ENCODE results near the gene NAT9. TPM values are rescaled to one million over a fixed set of nuclear protein-coding genes. Genes with fewer than 3 reads are reported as not detected.
A peak's percentile ranks its signal among the peaks of the same experiment; 100 is the strongest.

Gene NAT9
- total and polyA plus RNA-seq, 10 donors, result 25.6 to 48.4 (median 38.5) TPM

- TF ChIP-seq CTCF (IDR thresholded peaks at IDR 0.05 in 8 of 11, conservative IDR thresholded peaks at IDR 0.05 in 3 of 11) (no peak), POLR2A (IDR thresholded peaks at IDR 0.05) (no peak), POLR2AphosphoS5 (IDR thresholded peaks at IDR 0.05) (no peak)
- H3K27me3 ChIP-seq (replicated peaks in 1 of 7), result no peaks in the 10 kb centered on the region
- intact Hi-C loops (cut with DNase I; ENCODE audit: low total_unique reads), result loop anchor here (5.0 kb wide), 1 partner anchor 40 kb away; no protein-coding TSS in a partner anchor
- WGBS, 5 donors, result 93 to 99% (median 96%) methylated on average over 5 of the region's 5 CpGs
- H3K27ac ChIP-seq, result no peak overlapping the region
- DNase-seq, result no peak
- H3K4me1 ChIP-seq, result peaks cover 17 to 82% (median 45%) of the 10 kb centered on the region in 6 donors
- peaks cover 0 to 27% (median 0%) of the 10 kb centered on the region in 6 donors for H3K36me3 ChIP-seq
- H3K4me3 ChIP-seq, result no peak overlapping the region
- no peaks in the 10 kb centered on the region for H3K9me3 ChIP-seq
Measured at GRCh38 chr17:74782571-74782970, 6.4 kb upstream of the NAT9 start.

GRCh38 chr17:74780443-74781238 lies 4.5 kb upstream of the NAT9 start:
- Histone ChIP-seq H3K4me3 (peak overlapping the region in 1 of 8 donors; percentile 50), H3K36me3 (peaks cover 0 to 18% (median 0%) of the 10 kb centered on the region in 6 donors), H3K27me3 (replicated peaks in 1 of 7) (no peaks in the 10 kb centered on the region), H3K4me1 (peaks cover 23 to 82% (median 50%) of the 10 kb centered on the region in 6 donors), H3K27ac (peak overlapping the region; percentile 31 to 90 (median 80)), H3K9me3 (no peaks in the 10 kb centered on the region)
- DNase-seq, result no peak
- WGBS, 5 donors, result 41 to 61% (median 47%) methylated on average over 7 of the region's 7 CpGs
- intact Hi-C loops (cut with DNase I; ENCODE audit: low total_unique reads), result loop anchor here (5.0 kb wide), 1 partner anchor 38 kb away; no protein-coding TSS in a partner anchor
- TF ChIP-seq POLR2AphosphoS5 (IDR thresholded peaks at IDR 0.05) (no peak), CTCF (IDR thresholded peaks at IDR 0.05 in 8 of 11, conservative IDR thresholded peaks at IDR 0.05 in 3 of 11) (peak in 5 of 11 experiments; percentile 10 to 35 (median 20))

- Histone ChIP-seq H3K9me3 (no peaks in the 10 kb centered on the region), H3K27ac (peak overlapping the region; percentile 31 to 90 (median 80)), H3K27me3 (replicated peaks in 1 of 7) (no peaks in the 10 kb centered on the region), H3K4me1 (peaks cover 30 to 82% (median 53%) of the 10 kb centered on the region in 6 donors), H3K4me3 (peak overlapping the region in 1 of 8 donors; percentile 50), H3K36me3 (peaks cover 0 to 14% (median 0%) of the 10 kb centered on the region in 6 donors)
- 15 to 29% (median 20%) methylated on average over 10 to 11 of the region's 11 CpGs for WGBS, 5 donors
- intact Hi-C loops (cut with DNase I; ENCODE audit: low total_unique reads), result loop anchor here (5.0 kb wide), 1 partner anchor 38 kb away; no protein-coding TSS in a partner anchor
- DNase-seq, result peak; percentile 92
- TF ChIP-seq POLR2A (IDR thresholded peaks at IDR 0.05) (no peak), POLR2AphosphoS5 (IDR thresholded peaks at IDR 0.05) (peak; percentile 37 to 91 (median 82)), CTCF (IDR thresholded peaks at IDR 0.05 in 8 of 11, conservative IDR thresholded peaks at IDR 0.05 in 3 of 11) (peak in 1 of 11 experiments; percentile 16)
Measured at GRCh38 chr17:74779948-74780400, 3.8 kb upstream of the NAT9 start.

- Histone ChIP-seq H3K4me1 (peaks cover 33 to 82% (median 58%) of the 10 kb centered on the region in 6 donors), H3K4me3 (peak overlapping the region in 1 of 8 donors; percentile 50), H3K9me3 (no peaks in the 10 kb centered on the region), H3K36me3 (peaks cover 0 to 14% (median 0%) of the 10 kb centered on the region in 6 donors), H3K27me3 (replicated peaks in 1 of 7) (no peaks in the 10 kb centered on the region), H3K27ac (peak overlapping the region in 7 of 8 donors; percentile 73 to 90 (median 82))
- WGBS, 5 donors, result 45 to 64% (median 56%) methylated on average over 8 of the region's 8 CpGs
- intact Hi-C loops (cut with DNase I; ENCODE audit: low total_unique reads), result no loop called here
- TF ChIP-seq CTCF (IDR thresholded peaks at IDR 0.05 in 8 of 11, conservative IDR thresholded peaks at IDR 0.05 in 3 of 11) (no peak), POLR2A (IDR thresholded peaks at IDR 0.05) (no peak), POLR2AphosphoS5 (IDR thresholded peaks at IDR 0.05) (no peak)
- no peak for DNase-seq
Measured at GRCh38 chr17:74779501-74779900, 3.4 kb upstream of the NAT9 start.

Data from spleen (tissue), 11 donors.